Measurements from ENCODE around the gene DXO. TPM values are rescaled to one million over a fixed set of nuclear protein-coding genes. Genes with fewer than 3 reads are reported as not detected.

DXO gene
- polyA plus RNA-seq, 1 experiment: 28.1 TPM

DNA sequence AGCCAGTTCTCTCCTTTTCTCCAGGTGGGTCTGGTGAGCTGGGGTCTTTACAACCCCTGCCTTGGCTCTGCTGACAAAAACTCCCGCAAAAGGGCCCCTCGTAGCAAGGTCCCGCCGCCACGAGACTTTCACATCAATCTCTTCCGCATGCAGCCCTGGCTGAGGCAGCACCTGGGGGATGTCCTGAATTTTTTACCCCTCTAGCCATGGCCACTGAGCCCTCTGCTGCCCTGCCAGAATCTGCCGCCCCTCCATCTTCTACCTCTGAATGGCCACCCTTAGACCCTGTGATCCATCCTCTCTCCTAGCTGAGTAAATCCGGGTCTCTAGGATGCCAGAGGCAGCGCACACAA, 26.8 kb downstream of the DXO start:
- TF ChIP-seq, protein P1, sequence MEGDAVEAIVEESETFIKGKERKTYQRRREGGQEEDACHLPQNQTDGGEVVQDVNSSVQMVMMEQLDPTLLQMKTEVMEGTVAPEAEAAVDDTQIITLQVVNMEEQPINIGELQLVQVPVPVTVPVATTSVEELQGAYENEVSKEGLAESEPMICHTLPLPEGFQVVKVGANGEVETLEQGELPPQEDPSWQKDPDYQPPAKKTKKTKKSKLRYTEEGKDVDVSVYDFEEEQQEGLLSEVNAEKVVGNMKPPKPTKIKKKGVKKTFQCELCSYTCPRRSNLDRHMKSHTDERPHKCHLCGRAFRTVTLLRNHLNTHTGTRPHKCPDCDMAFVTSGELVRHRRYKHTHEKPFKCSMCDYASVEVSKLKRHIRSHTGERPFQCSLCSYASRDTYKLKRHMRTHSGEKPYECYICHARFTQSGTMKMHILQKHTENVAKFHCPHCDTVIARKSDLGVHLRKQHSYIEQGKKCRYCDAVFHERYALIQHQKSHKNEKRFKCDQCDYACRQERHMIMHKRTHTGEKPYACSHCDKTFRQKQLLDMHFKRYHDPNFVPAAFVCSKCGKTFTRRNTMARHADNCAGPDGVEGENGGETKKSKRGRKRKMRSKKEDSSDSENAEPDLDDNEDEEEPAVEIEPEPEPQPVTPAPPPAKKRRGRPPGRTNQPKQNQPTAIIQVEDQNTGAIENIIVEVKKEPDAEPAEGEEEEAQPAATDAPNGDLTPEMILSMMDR (IDR thresholded peaks at IDR 0.05; ENCODE audit: insufficient read depth, low read depth, low read length): no peak
- Histone ChIP-seq H3K36me3 (ENCODE audit: control insufficient read depth, insufficient read depth, low read length) (no peaks in the 10 kb centered on the region), H3K27me3 (ENCODE audit: control insufficient read depth, insufficient read depth, low read length) (peaks cover 1% of the 10 kb centered on the region), H3K4me3 (ENCODE audit: low read depth, low read length) (no peak overlapping the region)
- no peak for DNase-seq (ENCODE audit: low read depth)
- ChIA-PET POLR2A (no interaction called here), CTCF (interaction anchor here (1.6 kb wide), 1 partner anchor 56 kb away, joined by 6 read pairs; no protein-coding TSS in a partner anchor)

DNA sequence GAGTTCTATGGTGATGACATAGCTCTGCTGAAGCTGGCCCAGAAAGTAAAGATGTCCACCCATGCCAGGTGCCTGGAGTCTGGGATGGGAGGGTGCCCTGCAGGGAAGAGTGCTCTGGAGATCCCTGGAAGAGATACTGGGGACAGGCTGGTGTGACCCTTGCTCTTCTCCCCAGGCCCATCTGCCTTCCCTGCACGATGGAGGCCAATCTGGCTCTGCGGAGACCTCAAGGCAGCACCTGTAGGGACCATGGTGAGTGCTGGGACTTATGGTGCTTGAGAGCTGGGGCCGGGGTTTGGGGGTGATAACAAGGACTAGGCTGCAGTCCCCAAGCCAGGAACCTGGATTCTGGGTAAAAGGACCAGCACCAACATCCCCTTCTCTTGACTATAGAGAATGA, 28.2 kb downstream of the DXO start:
- ChIA-PET POLR2A (no interaction called here), CTCF (interaction anchor here (2.4 kb wide), 1 partner anchor 8 kb away, joined by 12 read pairs; no protein-coding TSS in a partner anchor)
- Histone ChIP-seq H3K36me3 (ENCODE audit: control insufficient read depth, insufficient read depth, low read length) (no peaks in the 10 kb centered on the region), H3K4me3 (ENCODE audit: low read depth, low read length) (no peak overlapping the region), H3K27me3 (ENCODE audit: control insufficient read depth, insufficient read depth, low read length) (peaks cover 1% of the 10 kb centered on the region)
- TF ChIP-seq, protein P1 (IDR thresholded peaks at IDR 0.05; ENCODE audit: insufficient read depth, low read depth, low read length): no peak
- no peak for DNase-seq (ENCODE audit: low read depth)

DNA sequence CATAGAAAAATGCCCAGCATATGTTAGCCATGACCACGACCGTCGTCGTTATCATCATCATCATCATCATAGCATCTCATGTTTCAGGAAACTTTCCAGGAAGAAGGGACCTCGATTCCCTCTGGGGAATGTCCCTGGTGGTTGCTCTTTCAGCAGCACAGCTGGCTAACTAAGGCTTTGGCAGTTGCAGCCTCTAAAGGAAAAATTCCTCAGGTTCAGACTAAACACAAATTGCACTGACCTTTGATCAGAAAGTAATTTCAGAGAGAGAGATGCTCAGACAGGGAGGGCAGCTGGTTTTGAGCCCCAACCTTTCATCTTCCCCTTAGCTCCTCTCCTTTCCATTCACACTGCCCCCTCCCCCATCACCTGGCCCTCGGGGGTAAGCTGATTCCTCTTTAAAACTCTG, 31.7 kb downstream of the DXO start:
- POLR2A ChIA-PET: no interaction called here
- Histone ChIP-seq H3K4me3 (ENCODE audit: low read depth, low read length) (no peak overlapping the region), H3K27me3 (ENCODE audit: control insufficient read depth, insufficient read depth, low read length) (peaks cover 1% of the 10 kb centered on the region), H3K36me3 (ENCODE audit: control insufficient read depth, insufficient read depth, low read length) (no peaks in the 10 kb centered on the region)
- no peak for DNase-seq (ENCODE audit: low read depth)
- TF ChIP-seq, protein P1 (IDR thresholded peaks at IDR 0.05; ENCODE audit: insufficient read depth, low read depth, low read length): peak; percentile 16; the same call in 1 of the 2 replicates
- CTCF ChIA-PET: interaction anchor here (1.0 to 4.2 kb wide), 5 partner anchors 10 to 52 kb away, joined by 3 to 35 read pairs (median 5); no protein-coding TSS in a partner anchor

DNA sequence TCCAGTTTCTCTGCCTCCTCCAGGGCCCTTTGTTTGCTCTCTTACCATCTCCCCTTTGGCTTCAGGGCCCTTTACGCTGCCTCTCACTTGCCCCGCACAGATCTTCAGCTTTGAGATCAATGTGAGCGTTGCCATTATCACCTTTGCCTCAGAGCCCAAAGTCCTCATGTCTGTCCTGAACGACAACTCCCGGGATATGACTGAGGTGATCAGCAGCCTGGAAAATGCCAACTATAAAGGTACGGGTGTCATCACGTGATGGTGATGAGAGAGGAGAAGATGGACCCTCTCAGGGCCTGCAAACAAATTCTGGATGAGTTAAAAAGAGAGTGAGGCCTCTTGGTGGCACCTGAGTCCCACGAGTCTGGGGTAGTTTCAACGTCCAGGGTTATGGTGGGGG, 36.1 kb downstream of the DXO start:
- POLR2A ChIA-PET: no interaction called here
- CTCF ChIA-PET: interaction anchor here (1.1 to 1.5 kb wide), 3 partner anchors 12 to 24 kb away, joined by 3 read pairs; partner anchors contain the start of gene SKIC2
- no peaks in the 10 kb centered on the region for H3K36me3 ChIP-seq (ENCODE audit: control insufficient read depth, insufficient read depth, low read length)
- H3K27me3 ChIP-seq (ENCODE audit: control insufficient read depth, insufficient read depth, low read length): no peaks in the 10 kb centered on the region; the same call in 1 of the 2 replicates
- TF ChIP-seq, protein P1 (IDR thresholded peaks at IDR 0.05; ENCODE audit: insufficient read depth, low read depth, low read length): no peak
- no peak for DNase-seq (ENCODE audit: low read depth)
- H3K4me3 ChIP-seq (ENCODE audit: low read depth, low read length): no peak overlapping the region

DNA sequence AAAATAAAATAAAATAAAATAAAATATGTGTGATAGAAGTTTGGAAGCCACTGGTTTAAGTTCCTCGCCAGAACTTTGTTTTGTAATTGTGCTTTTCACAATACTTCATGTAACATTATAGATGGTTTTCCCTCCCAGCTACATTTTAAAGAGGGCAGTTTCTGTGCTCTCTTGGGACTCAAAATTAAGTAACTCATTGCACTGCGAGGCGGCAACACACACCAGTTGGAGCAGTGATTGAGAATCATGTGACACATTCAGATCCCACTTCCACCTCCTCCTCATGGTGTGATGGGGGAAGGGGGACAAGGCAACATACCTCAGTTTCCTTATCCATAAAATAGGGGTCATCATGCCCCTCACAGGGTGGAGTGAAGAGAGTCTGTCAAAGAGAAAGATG, 36.9 kb downstream of the DXO start:
- CTCF ChIA-PET: interaction anchor here (0.6 to 1.4 kb wide), 3 partner anchors 17 to 33 kb away, joined by 3 read pairs; partner anchors contain the start of gene SKIC2
- POLR2A ChIA-PET: no interaction called here
- Histone ChIP-seq H3K27me3 (ENCODE audit: control insufficient read depth, insufficient read depth, low read length) (no peaks in the 10 kb centered on the region; the same call in 1 of the 2 replicates), H3K36me3 (ENCODE audit: control insufficient read depth, insufficient read depth, low read length) (no peaks in the 10 kb centered on the region), H3K4me3 (ENCODE audit: low read depth, low read length) (no peak overlapping the region)
- DNase-seq (ENCODE audit: low read depth): no peak
- TF ChIP-seq, protein P1 (IDR thresholded peaks at IDR 0.05; ENCODE audit: insufficient read depth, low read depth, low read length): no peak
